Body of pancreas (tissue), 4 donors: ENCODE data around the gene NEK1. TPM values are rescaled to one million over a fixed set of nuclear protein-coding genes. Genes with fewer than 3 reads are reported as not detected.

ENCODE experiments used
- ATAC-seq: fragments of 150-250 bp; one replicate; pipeline ENCODE4 v1.9.1; 2016
- DNase-seq, 4 donors: peaks; one replicate each; pipeline ENCODE4 v3.0.0-alpha.2; 2019
- H3K27ac ChIP-seq, 4 donors: fragments of 200-600 bp; sonication (generic); 1 replicate in 3 of 4; 2 replicates in 1 of 4; pipeline versions ENCODE4 v1.5.1 to v1.6.1; 2016 to 2019; ENCODE audit warnings: mild to moderate bottlenecking in 1 of 4, mixed read lengths in 1 of 4, moderate library complexity in 1 of 4
- H3K27me3 ChIP-seq, 2 donors: fragments of 200-600 bp; sonication (generic); one replicate each; pipeline ENCODE4 v1.6.0; 2016; ENCODE audit warnings: mild to moderate bottlenecking in 1 of 2
- H3K36me3 ChIP-seq, 2 donors: fragments of 200-600 bp; sonication (generic); replicated peaks in 1 of 2; 2 replicates each; pipeline ENCODE4 v1.5.1; 2016; ENCODE audit warnings: low read depth in 2 of 2; ENCODE audit not compliant: insufficient read depth in 1 of 2
- H3K4me1 ChIP-seq: fragments of 200-600 bp; sonication (generic); one replicate; pipeline ENCODE4 v1.6.0; 2016
- H3K4me3 ChIP-seq, 2 donors: fragments of 200-600 bp; sonication (generic); 1 replicate in 1 of 2; 2 replicates in 1 of 2; pipeline ENCODE4 v1.5.1; 2016 to 2019
- H3K9me3 ChIP-seq, 3 donors: fragments of 200-600 bp; sonication (generic); 1 replicate in 2 of 3; 2 replicates in 1 of 3; pipeline ENCODE4 v1.5.1; 2016
- CTCF ChIP-seq, 7 experiments: fragments of 450-650 bp in 4 of 7; fragments of 200-600 bp in 3 of 7; sonication (generic) in 3 of 7; IDR thresholded peaks; one replicate each; pipeline ENCODE4 v1.5.1; 2016 to 2019; ENCODE audit warnings: antibody characterized with exemption in 7 of 7
- POLR2A ChIP-seq, 3 donors: fragments of 450-650 bp; IDR thresholded peaks; one replicate each; pipeline ENCODE4 v1.6.1; 2016; ENCODE audit warnings: antibody characterized with exemption in 3 of 3, mild to moderate bottlenecking in 2 of 3
- WGBS, 2 donors: methylation state at CpG; one replicate each; pipeline ENCODE4 v1.1.5; 2017; 5-methylcytosine and 5-hydroxymethylcytosine counted together
- intact Hi-C: fragments of 100-400 bp; cut with DNase I; formaldehyde crosslinking; loops from one replicate; pipeline ENCODE4 v1.15.1; 2023
- total RNA-seq, 2 donors: library from RNA; depleted of rRNA; stranded (reverse); fragments of >200 nt; gene quantifications; one replicate each; pipeline ENCODE4 v1.1.0, GENCODE V29; 2016

Gene NEK1
- 10 to 100 TPM in 1 of 2 donors, 1 to 10 TPM in 1; 6.3 to 12.2 TPM for total RNA-seq

- intact Hi-C loops, result no loop called here
- TF ChIP-seq CTCF (IDR thresholded peaks at IDR 0.05) (peak in 3 of 7 experiments; percentile 8 to 16 (median 9)), POLR2A (IDR thresholded peaks at IDR 0.05) (peak; percentile 60 to 91 (median 88))
- DNase-seq, result peak; percentile 81 to 85 (median 83)
- H3K4me3 ChIP-seq, result peak within 1 kb of the TSS; percentile 35 to 92
- ATAC-seq, result peak; percentile 96
- WGBS, 2 donors, result 0 to 1% methylated on average over 55 to 57 of the region's 61 CpGs
- no peaks in the 10 kb centered on the region for H3K9me3 ChIP-seq
- peaks cover 23% of the 10 kb centered on the region for H3K4me1 ChIP-seq
- no peaks in the 10 kb centered on the region for H3K27me3 ChIP-seq
- H3K27ac ChIP-seq, result peak within 1 kb of the TSS; percentile 83 to 98 (median 90)
- H3K36me3 ChIP-seq, result no peaks in the 10 kb centered on the region
Measured at GRCh38 chr4:169611991-169612870, at the start of gene NEK1. Gene NEK1, minus strand, starts transcription at chr4:169612583. Its CDS starts 9,953 bp downstream, at chr4:169602630.

- TF ChIP-seq POLR2A (IDR thresholded peaks at IDR 0.05) (no peak), CTCF (IDR thresholded peaks at IDR 0.05) (no peak)
- ATAC-seq (no peak), DNase-seq (no peak)
- H3K4me3 ChIP-seq, result no peak overlapping the region
- peak overlapping the region in 3 of 4 donors; percentile 90 to 97 (median 90) for H3K27ac ChIP-seq
- 13 to 23% methylated on average over 1 of the region's 1 CpG for WGBS, 2 donors
- no peaks in the 10 kb centered on the region for H3K9me3 ChIP-seq
- H3K27me3 ChIP-seq, result no peaks in the 10 kb centered on the region
- H3K36me3 ChIP-seq, result no peaks in the 10 kb centered on the region
- peaks cover 77% of the 10 kb centered on the region for H3K4me1 ChIP-seq
- intact Hi-C loops, result no loop called here
Measured at GRCh38 chr4:169661761-169662160, 49.4 kb upstream of the NEK1 start.

- H3K27ac ChIP-seq, result peak overlapping the region in 3 of 4 donors; percentile 90 to 97 (median 90)
- peaks cover 70% of the 10 kb centered on the region for H3K4me1 ChIP-seq
- no peaks in the 10 kb centered on the region for H3K9me3 ChIP-seq
- ATAC-seq, result no peak
- intact Hi-C loops, result no loop called here
- no peak for TF ChIP-seq CTCF (IDR thresholded peaks at IDR 0.05)
- no peak for TF ChIP-seq POLR2A (IDR thresholded peaks at IDR 0.05)
- no peaks in the 10 kb centered on the region for H3K36me3 ChIP-seq
- 15% methylated on average over 3 of the region's 3 CpGs for WGBS, 2 donors
- no peak for DNase-seq
- H3K27me3 ChIP-seq, result no peaks in the 10 kb centered on the region
- no peak overlapping the region for H3K4me3 ChIP-seq
Measured at GRCh38 chr4:169660929-169661328, 48.5 kb upstream of the NEK1 start.

GRCh38 chr4:169659716-169660670 lies 47.6 kb upstream of the NEK1 start:
- peak overlapping the region; percentile 82 to 97 (median 90) for H3K27ac ChIP-seq
- peaks cover 65% of the 10 kb centered on the region for H3K4me1 ChIP-seq
- TF ChIP-seq CTCF (IDR thresholded peaks at IDR 0.05) (peak in 3 of 7 experiments; percentile 1 to 10 (median 10)), POLR2A (IDR thresholded peaks at IDR 0.05) (peak in 2 of 3 donors; percentile 85 to 88)
- peak; percentile 81 to 97 (median 90) for DNase-seq
- H3K27me3 ChIP-seq, result no peaks in the 10 kb centered on the region
- peak; percentile 99 for ATAC-seq
- H3K36me3 ChIP-seq, result no peaks in the 10 kb centered on the region
- H3K4me3 ChIP-seq, result peak overlapping the region in 1 of 2 donors; percentile 19
- no peaks in the 10 kb centered on the region for H3K9me3 ChIP-seq
- WGBS, 2 donors, result 6 to 7% methylated on average over 14 of the region's 14 CpGs
- intact Hi-C loops, result no loop called here
